Retinal pigment epithelial cell (primary cell): Measurements from ENCODE around the gene SCLT1.

Experiments used
- DNase-seq: peaks from one replicate; pipeline ENCODE4 v3.0.0-alpha.2; 2010; ENCODE audit warnings: low read depth
- H3K4me3 ChIP-seq: 2 replicates; pipeline ENCODE4 v1.5.1; 2011; ENCODE audit warnings: mild to moderate bottlenecking, low read length, control low read depth, moderate library complexity
- CTCF ChIP-seq: conservative IDR thresholded peaks from 2 replicates; pipeline ENCODE4 v1.5.1; 2011; ENCODE audit warnings: low read depth, low read length, control low read depth, inconsistent platforms

SCLT1 gene

GRCh38 chr4:128961405-128961804 lies 131.9 kb downstream of the SCLT1 start:
- DNase-seq: no peak
- no peak for TF ChIP-seq CTCF

DNA sequence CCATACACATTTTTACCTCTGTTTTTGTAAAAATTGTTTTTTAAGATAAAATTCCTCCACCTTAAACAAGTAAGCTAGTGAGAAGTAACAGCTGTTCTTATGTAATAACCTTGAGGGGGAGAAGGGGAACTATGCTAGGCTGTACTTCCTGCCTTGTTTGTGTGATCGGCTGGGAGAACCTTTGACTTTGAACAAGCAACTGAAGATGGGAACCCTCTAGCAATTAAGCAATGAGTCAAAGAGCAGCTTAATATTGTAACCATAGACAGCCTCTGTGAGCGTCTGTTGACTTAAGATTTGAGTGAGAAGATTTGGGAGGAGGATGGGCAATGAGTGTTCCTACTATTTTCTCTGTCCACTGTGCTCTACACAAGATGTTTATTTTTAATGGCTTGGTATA lies 135.1 kb downstream of the SCLT1 start:
- no peak for DNase-seq
- H3K4me3 ChIP-seq: no peak overlapping the region
- no peak for TF ChIP-seq CTCF

More at GRCh38 chr4:128961405-128961804, 131.9 kb downstream of the SCLT1 start:
- no peak overlapping the region for H3K4me3 ChIP-seq

- no peak for DNase-seq
Measured at GRCh38 chr4:128957459-128957858, 135.9 kb downstream of the SCLT1 start.

DNA sequence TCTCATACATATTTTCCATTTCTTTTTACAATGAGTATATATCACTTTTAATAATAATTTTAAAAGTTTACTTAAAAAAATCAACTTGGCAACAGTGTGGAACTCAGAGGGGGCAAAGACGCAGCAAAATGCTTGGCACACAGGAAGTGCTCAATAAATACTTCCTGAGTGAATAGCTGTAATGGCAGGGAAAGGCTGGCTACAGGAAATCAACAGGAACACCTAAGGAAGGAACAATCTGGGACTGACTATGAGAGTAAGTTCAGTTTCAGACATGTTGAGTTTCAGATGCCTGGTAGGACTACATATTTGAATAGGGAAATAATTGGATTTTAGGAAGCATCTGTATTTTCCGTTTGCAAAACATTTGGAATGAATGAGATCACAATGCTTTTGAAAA lies 137.6 kb downstream of the SCLT1 start:
- no peak for DNase-seq
- no peak for TF ChIP-seq CTCF
- H3K4me3 ChIP-seq: no peak overlapping the region

More at GRCh38 chr4:128957459-128957858, 135.9 kb downstream of the SCLT1 start:
- H3K4me3 ChIP-seq: no peak overlapping the region
- no peak for TF ChIP-seq CTCF

- H3K4me3 ChIP-seq: no peak overlapping the region
- no peak for TF ChIP-seq CTCF
- DNase-seq: no peak
Measured at GRCh38 chr4:128954941-128955340, 138.4 kb downstream of the SCLT1 start.

GRCh38 chr4:128951316-128951715 lies 142.0 kb downstream of the SCLT1 start:
- no peak for DNase-seq
- TF ChIP-seq CTCF: no peak
- H3K4me3 ChIP-seq: no peak overlapping the region

GRCh38 chr4:128950796-128951195 lies 142.5 kb downstream of the SCLT1 start:
- no peak for TF ChIP-seq CTCF
- H3K4me3 ChIP-seq: no peak overlapping the region
- DNase-seq: no peak
